Thyroid gland (tissue), 4 donors: ENCODE measurements around the gene NVL.

Experiments
- POLR2A ChIP-seq, 2 donors: fragments of 450-650 bp; IDR thresholded peaks; one replicate each; pipeline ENCODE4 v1.6.1; 2017; ENCODE audit warnings: antibody characterized with exemption in 2 of 2, mild to moderate bottlenecking in 2 of 2, moderate library complexity in 1 of 2
- TF ChIP-seq, protein P1 (sequence below), 6 experiments: fragments of 200-600 bp in 3 of 6; fragments of 450-650 bp in 3 of 6; sonication (generic) in 3 of 6; IDR thresholded peaks; one replicate each; pipeline ENCODE4 v1.5.1; 2016 to 2019; ENCODE audit warnings: antibody characterized with exemption in 6 of 6, mild to moderate bottlenecking in 2 of 6, inconsistent platforms in 1 of 6, moderate library complexity in 1 of 6

DNA sequence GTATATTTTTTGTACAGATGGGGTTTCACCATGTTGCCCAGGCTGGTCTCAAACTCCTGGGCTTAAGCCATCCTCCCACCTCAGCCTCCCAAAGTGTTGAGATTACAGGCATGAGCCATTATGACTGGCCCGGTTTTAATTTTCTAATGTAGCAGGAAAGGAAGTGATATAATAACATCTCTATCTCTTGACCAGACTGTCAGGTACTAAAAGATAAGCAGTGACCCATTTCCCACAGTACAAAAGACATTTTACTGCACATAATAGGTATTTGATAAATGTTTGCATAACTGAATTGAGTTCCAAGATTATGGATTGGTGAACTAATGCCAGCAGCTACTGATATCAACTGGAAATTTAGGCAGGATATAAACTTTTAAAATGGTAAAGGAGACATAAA lies 4.0 kb downstream of the NVL start:
- TF ChIP-seq, protein P1, sequence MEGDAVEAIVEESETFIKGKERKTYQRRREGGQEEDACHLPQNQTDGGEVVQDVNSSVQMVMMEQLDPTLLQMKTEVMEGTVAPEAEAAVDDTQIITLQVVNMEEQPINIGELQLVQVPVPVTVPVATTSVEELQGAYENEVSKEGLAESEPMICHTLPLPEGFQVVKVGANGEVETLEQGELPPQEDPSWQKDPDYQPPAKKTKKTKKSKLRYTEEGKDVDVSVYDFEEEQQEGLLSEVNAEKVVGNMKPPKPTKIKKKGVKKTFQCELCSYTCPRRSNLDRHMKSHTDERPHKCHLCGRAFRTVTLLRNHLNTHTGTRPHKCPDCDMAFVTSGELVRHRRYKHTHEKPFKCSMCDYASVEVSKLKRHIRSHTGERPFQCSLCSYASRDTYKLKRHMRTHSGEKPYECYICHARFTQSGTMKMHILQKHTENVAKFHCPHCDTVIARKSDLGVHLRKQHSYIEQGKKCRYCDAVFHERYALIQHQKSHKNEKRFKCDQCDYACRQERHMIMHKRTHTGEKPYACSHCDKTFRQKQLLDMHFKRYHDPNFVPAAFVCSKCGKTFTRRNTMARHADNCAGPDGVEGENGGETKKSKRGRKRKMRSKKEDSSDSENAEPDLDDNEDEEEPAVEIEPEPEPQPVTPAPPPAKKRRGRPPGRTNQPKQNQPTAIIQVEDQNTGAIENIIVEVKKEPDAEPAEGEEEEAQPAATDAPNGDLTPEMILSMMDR (IDR thresholded peaks at IDR 0.05) = no peak
- no peak for TF ChIP-seq POLR2A (IDR thresholded peaks at IDR 0.05)
